Right forelimb (tissue), 1 donor: ENCODE data around the gene ENTPD7.
"Not testable (repeated sequence)": the region's sequence is repeated elsewhere in the genome, so short reads cannot be mapped to it uniquely, and the experiment has no call there.

Source experiments
- DNase-seq: peaks from one replicate; pipeline ENCODE4 v3.0.0-alpha.2; 2018

ENTPD7 gene

GRCh38 chr10:99693933-99694583 lies 34.7 kb downstream of the ENTPD7 start:
- DNase-seq, result no peak

GRCh38 chr10:99695761-99696160 lies 36.5 kb downstream of the ENTPD7 start:
- DNase-seq, result no peak

GRCh38 chr10:99698504-99699080 lies 39.3 kb downstream of the ENTPD7 start:
- DNase-seq, result no peak

- no peak for DNase-seq
These were observed 41.3 kb downstream of the ENTPD7 start for GRCh38 chr10:99700649-99701048.

- DNase-seq, result no peak
These were observed 49.2 kb downstream of the ENTPD7 start for GRCh38 chr10:99708428-99709012.

- no peak for DNase-seq
These were observed 50.3 kb downstream of the ENTPD7 start for GRCh38 chr10:99709480-99710229.

- DNase-seq, result no peak
These were observed 51.9 kb downstream of the ENTPD7 start for GRCh38 chr10:99711129-99711719.

- DNase-seq, result no peak
These were observed 55.1 kb downstream of the ENTPD7 start for GRCh38 chr10:99714446-99714845.

- DNase-seq, result no peak
These were observed 61.1 kb downstream of the ENTPD7 start for GRCh38 chr10:99720387-99720786.

- no peak for DNase-seq
These were observed 70.7 kb downstream of the ENTPD7 start for GRCh38 chr10:99730026-99730425.

GRCh38 chr10:99731306-99732032 lies 72.2 kb downstream of the ENTPD7 start:
- DNase-seq, result no peak

GRCh38 chr10:99732033-99732842 lies 72.9 kb downstream of the ENTPD7 start, which contains the start of the genes COX15 and CUTC:
TSS of gene COX15 (minus strand) at chr10:99732127. CDS start at chr10:99732049, 78 bp downstream.
TSS of gene CUTC (plus strand) at chr10:99732234. CDS start at chr10:99732349, 115 bp downstream.
- peak; percentile 98 for DNase-seq

GRCh38 chr10:99733366-99733765 lies 74.1 kb downstream of the ENTPD7 start:
- DNase-seq, result no peak

- DNase-seq, result not testable (repeated sequence)
These were observed 74.8 kb downstream of the ENTPD7 start for GRCh38 chr10:99734111-99734510.

GRCh38 chr10:99740260-99740659 lies 81.0 kb downstream of the ENTPD7 start:
- no peak for DNase-seq

GRCh38 chr10:99740933-99741559 lies 81.7 kb downstream of the ENTPD7 start:
- DNase-seq, result no peak

- DNase-seq, result no peak
These were observed 82.9 kb downstream of the ENTPD7 start for GRCh38 chr10:99742254-99742653.

GRCh38 chr10:99742701-99743100 lies 83.4 kb downstream of the ENTPD7 start:
- no peak for DNase-seq

- no peak for DNase-seq
These were observed 84.5 kb downstream of the ENTPD7 start for GRCh38 chr10:99743841-99744240.

- not testable (repeated sequence) for DNase-seq
These were observed 86.9 kb downstream of the ENTPD7 start for GRCh38 chr10:99746166-99746565.
